HG02885 (cell line): Measurements from ENCODE around the gene BRINP2.
A peak's percentile ranks its signal among the peaks of the same experiment; 100 is the strongest.

Experiments
- ATAC-seq: cut with Tn5 transposase; IDR thresholded peaks from one replicate; pipeline ENCODE4 v1.9.1; 2021; ENCODE audit warnings: mild to moderate bottlenecking; ENCODE audit not compliant: unreplicated experiment, poor library complexity

BRINP2 gene

GRCh38 chr1:177170756-177171535 lies at the start of gene BRINP2:
Gene BRINP2, plus strand, starts transcription at chr1:177170958. Its CDS starts 58,919 bp downstream, at chr1:177229877.
- ATAC-seq, result peak; percentile 67

- ATAC-seq, result no peak
Observed at GRCh38 chr1:177122461-177123251, 48.1 kb upstream of the BRINP2 start.

- no peak for ATAC-seq
Observed at GRCh38 chr1:177124577-177125278, 46.0 kb upstream of the BRINP2 start.

GRCh38 chr1:177126267-177126666 lies 44.5 kb upstream of the BRINP2 start:
- ATAC-seq, result no peak

DNA sequence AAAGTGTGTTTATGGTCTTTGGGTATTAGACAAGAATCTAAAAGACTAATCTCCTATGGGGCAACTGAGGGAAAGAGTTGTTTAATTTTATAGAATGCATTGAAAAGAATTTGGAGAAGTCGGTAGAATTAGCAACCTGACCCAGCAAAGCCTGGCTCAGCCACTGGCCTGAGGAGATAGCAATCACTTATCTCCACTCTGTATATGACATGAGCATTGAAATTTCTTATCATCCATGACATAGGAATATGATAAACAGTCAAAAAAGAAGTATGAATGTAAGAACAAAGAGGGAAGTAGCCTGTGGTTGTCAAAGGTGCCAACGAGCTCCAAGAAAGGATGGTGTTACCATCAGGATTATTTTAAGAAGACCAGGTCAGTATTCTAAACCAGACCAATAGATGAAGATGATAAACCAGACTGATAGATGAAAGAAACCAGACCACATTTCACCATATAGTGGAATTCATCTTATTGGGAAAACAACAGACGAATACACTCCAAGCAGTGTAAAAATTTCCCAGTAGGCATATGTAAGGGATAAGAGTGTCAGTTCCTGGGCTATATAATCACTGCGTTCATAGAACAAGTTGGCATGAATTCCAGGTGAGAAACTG lies 42.0 kb upstream of the BRINP2 start:
- ATAC-seq, result no peak

DNA sequence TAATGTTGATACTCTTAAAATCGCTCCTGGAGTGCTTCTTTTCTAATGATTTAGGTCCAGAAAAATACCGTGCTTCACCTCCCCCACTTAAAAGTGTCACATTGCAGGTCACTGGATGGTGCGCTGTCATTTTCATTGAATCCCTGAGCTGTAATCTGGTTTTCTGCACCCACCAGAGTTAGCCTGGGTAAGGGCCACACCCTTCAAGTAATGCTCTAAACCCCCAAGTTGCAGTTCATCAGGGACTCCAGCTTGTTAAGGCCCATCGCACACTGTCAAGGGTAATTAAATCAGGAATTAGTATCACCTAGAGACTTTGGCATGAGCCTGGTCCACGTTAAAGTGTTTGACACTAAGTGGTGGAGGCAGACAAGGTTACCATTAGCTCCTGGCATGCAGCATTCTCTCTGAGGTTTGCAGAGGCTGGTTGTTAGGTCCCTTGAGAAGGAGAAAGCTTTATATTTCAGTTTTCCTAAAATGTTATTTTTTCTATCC lies 40.3 kb upstream of the BRINP2 start:
- ATAC-seq, result no peak

- no peak for ATAC-seq
Observed at GRCh38 chr1:177131723-177132122, 39.0 kb upstream of the BRINP2 start.

GRCh38 chr1:177132141-177132540 lies 38.6 kb upstream of the BRINP2 start:
- ATAC-seq, result no peak

DNA sequence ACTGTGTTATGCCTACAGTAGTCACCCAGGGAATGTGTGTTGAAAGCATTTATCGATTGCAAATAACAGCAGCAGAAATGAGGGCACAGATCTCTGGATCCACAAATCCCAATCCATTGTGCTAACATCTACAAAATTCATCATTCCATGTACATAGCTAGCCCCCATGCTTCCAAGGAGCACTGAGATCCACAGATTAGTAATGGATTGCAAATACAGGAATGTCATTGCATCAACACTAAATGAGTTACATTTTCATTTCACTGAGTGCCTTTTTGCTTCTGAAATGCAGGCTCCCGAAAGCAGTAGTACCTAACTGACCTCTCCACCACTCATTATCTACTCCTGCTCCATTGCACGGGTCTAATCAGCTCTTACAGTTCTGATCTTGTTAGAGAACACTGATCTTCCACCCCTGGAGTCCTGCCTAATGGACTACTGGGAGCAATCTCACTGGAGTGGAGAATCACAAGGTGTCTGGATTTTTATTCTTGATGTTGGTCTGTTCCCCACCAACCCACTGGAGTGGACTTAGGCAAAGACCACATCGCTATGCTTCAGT lies 36.7 kb upstream of the BRINP2 start:
- no peak for ATAC-seq

- ATAC-seq, result no peak
Observed at GRCh38 chr1:177135250-177135649, 35.5 kb upstream of the BRINP2 start.

GRCh38 chr1:177137814-177138213 lies 32.9 kb upstream of the BRINP2 start:
- ATAC-seq, result no peak

DNA sequence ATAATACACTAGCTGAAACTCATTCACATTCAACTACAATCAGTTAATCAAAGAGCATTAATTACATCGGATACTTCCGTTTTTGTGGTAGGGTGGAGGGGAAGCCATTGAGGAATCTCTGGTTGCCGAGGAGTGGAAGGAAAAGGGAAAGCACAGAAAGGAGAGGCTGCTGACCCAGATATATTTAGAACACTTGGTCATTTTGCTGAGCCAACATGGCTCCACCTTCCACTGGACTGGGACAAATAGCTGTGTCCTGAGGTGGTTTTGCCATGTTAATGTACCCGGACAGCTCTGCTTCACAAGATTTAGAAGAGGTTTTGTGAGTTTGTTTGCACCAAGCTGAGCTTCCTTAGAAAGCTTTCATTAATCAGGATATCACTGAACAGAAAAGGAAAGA lies 32.4 kb upstream of the BRINP2 start:
- no peak for ATAC-seq

- ATAC-seq, result no peak
Observed at GRCh38 chr1:177142010-177142409, 28.7 kb upstream of the BRINP2 start.

GRCh38 chr1:177142791-177143271 lies 27.9 kb upstream of the BRINP2 start:
- no peak for ATAC-seq

GRCh38 chr1:177145106-177146070 lies 25.4 kb upstream of the BRINP2 start:
- no peak for ATAC-seq

DNA sequence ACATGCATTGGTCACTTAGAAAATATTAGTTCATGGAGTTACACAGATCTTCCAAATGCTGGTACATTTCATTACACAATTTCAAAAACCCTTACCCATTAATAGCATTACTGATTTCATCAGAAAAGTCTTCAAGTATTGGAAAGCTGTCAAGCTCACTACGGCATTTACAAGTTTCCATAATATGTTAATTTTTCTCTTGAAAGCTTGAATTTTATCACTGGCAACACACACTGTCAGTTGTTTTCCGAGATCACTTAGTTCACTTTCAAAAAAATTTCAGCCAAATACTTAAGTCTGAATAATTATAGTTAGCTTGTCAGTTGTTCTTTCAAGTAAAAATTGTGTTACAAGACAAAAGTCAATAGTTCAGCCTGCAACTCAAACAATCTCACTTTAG lies 24.3 kb upstream of the BRINP2 start:
- ATAC-seq, result no peak

GRCh38 chr1:177162243-177162642 lies 8.5 kb upstream of the BRINP2 start:
- no peak for ATAC-seq

GRCh38 chr1:177163844-177164379 lies 6.8 kb upstream of the BRINP2 start:
- no peak for ATAC-seq
